Suprapubic skin (tissue), 3 donors: ENCODE data around the gene ZNF723.

ENCODE experiments used
- EP300 ChIP-seq: sonication (generic); formaldehyde crosslinking; IDR thresholded peaks from one replicate; pipeline ENCODE4 v1.6.1; 2017; ENCODE audit warnings: antibody characterized with exemption
- POLR2A ChIP-seq, 2 donors: fragments of 450-650 bp; IDR thresholded peaks; one replicate each; pipeline ENCODE4 v1.6.1; 2017; ENCODE audit warnings: antibody characterized with exemption in 2 of 2, mild to moderate bottlenecking in 2 of 2, moderate library complexity in 2 of 2
- TF ChIP-seq, protein P1 (sequence below), 2 donors: fragments of 200-600 bp in 1 of 2; fragments of 450-650 bp in 1 of 2; sonication (generic) in 1 of 2; IDR thresholded peaks; one replicate each; pipeline ENCODE4 v1.5.1; 2016 to 2019; ENCODE audit warnings: antibody characterized with exemption in 2 of 2, mild to moderate bottlenecking in 1 of 2, moderate library complexity in 1 of 2

DNA sequence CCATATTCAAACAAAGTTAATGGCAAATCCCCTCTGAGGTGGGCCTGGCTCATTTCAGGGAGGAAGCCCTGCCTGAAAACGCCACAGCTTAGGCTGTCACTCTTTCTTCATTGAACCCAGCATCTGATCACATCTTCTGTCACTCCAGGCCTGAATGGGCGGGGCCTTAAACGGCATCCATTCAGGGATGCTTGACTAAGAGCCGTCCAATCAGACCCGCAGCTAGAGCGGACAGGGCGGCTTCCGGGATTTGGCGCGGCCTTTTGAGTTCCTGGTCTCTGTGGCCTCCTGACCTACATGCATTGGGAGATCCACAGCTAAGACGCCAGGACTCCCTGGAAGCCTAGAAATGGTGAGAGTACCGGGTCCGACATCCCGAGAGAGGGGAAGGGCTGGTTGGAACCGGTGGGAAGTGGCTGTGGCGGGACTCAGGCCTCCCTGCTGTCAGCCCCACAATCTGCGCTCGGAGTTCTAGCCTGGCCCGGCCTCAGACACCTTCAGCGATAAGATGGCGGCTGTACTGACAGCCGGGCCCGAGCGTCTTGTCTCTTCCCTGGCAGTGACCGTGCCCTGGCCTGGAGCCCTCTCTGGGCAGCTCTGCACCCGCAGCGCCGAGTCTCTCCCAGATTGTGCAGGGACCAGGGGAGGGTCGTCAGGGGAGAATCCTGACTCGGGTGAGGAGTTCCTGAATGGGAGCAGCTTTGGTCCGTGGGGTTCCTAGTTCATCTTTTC is at the start of gene ZNF723:
- TF ChIP-seq EP300 = no peak
- TF ChIP-seq, protein P1, sequence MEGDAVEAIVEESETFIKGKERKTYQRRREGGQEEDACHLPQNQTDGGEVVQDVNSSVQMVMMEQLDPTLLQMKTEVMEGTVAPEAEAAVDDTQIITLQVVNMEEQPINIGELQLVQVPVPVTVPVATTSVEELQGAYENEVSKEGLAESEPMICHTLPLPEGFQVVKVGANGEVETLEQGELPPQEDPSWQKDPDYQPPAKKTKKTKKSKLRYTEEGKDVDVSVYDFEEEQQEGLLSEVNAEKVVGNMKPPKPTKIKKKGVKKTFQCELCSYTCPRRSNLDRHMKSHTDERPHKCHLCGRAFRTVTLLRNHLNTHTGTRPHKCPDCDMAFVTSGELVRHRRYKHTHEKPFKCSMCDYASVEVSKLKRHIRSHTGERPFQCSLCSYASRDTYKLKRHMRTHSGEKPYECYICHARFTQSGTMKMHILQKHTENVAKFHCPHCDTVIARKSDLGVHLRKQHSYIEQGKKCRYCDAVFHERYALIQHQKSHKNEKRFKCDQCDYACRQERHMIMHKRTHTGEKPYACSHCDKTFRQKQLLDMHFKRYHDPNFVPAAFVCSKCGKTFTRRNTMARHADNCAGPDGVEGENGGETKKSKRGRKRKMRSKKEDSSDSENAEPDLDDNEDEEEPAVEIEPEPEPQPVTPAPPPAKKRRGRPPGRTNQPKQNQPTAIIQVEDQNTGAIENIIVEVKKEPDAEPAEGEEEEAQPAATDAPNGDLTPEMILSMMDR (IDR thresholded peaks at IDR 0.05) = no peak
- TF ChIP-seq POLR2A (IDR thresholded peaks at IDR 0.05) = no peak
